ENCODE results near the gene COL21A1.

The COL21A1 gene

DNA sequence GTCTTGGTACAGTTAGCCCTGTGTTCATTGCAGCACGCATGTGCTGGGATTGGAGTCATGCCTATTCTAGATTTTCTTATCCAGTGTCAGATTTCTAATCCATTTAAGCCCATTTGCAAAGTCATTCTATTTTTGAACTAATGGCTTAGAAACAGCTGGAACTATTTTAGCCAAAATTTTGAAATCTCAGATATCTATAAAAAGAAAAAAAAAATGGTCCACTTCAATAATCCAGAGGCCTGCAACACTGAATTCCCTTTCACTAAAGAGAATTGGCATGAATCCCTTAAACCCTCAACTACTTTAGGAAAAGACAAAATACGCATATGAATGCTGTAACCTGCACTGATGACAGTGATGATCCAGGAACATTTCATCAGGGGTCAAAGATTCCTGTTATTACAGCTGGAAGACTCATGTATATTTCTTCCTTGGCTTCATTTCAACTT lies 1.5 kb downstream of the COL21A1 start:
- no peak for DNase-seq (ENCODE audit: low spot score)

DNA sequence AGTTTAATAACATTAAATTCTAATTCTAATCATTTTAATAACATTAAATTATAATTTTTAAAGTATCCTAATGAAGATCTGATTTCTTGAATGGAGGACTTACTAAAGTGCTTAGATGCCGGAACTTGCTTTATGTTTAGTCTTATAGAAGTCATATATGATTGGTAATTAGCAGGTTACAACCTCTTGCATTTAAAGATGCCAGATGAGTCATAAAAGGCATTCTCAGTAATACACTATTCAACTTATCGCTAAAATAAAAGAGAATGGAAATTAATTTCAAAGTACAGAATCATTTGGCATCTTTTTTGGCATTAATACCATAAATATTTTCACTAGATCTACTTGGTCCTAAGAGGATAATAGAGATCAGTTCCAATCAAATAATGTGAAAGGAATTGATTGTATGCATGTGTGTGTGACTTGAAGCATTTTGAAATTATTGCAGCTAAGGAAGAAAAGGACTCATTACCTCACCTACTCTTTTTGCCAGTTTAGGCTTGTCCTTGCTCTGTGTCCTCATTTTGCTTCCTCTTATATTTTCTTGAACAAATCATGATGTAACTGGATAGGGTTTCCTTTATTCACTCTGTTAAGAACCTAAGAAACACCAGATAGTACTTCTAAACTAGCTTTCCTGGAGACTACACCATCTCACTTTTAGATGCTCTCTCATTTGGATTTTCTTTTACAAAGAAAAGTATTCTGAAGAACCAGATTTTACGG lies 2.7 kb downstream of the COL21A1 start:
- no peak for DNase-seq (ENCODE audit: low spot score)

DNA sequence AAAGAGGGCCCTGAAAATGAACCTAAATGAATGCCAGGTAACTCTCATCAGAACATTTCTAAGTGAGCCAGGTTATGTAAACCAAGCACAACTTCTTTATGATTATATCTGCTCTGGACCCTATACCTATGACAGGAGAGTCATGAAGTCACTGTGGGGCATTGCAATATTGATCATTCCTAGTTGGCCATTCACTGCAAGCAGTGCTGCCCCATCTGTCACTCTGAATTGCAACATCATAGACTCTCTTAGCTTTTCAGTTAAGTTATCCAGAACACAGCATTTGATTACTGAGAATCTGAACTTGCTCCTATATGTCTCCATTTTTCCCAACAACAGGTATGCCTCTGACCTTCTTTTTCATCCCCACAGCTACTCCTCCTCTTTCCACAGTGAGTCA lies 3.3 kb downstream of the COL21A1 start:
- no peak for DNase-seq (ENCODE audit: low spot score)

DNA sequence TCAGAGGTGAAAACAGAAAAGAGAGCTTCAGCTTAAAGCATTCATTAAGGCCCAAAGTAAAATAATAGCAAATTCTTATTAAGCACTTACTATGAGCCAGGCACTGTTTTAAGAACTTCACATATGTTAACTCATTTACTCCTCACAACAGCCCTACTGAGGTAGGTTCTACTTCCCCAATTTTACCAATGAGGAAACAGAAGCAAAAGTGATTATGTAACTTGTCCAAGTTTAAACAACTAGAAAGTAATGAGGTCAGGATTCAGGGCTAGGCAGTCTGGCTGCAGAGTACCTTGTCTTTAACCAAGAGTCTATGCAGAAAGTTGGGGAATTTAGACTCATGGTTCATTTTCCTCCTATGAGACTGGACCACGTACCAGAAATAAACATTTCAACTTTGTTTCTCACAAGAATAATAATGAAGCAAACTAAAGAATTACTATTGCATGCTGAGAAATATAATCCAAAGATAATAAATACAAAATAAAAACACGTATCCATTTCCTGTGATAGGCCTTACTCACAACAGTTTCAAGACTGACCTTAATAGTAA lies 3.8 kb downstream of the COL21A1 start:
- no peak for DNase-seq (ENCODE audit: low spot score)

DNA sequence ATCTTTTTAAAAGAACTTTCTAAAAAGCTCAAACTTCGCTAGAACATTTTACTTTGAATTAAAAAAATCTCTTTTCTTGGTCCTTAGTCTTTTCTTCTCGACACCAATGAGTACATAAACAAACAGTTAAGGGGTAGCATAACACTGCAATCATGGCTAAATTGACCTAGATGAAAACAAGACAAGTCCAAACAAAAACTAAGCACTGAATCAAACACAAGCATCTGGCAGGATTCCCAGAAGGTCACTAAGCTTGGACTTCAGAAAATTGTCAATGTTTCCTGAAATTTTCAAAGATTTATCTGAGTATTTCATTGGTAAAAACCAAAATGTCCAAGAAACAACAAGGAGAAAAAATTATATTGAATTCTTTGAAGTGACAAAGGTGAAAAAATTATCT lies 5.0 kb downstream of the COL21A1 start:
- DNase-seq (ENCODE audit: low spot score) = no peak

DNA sequence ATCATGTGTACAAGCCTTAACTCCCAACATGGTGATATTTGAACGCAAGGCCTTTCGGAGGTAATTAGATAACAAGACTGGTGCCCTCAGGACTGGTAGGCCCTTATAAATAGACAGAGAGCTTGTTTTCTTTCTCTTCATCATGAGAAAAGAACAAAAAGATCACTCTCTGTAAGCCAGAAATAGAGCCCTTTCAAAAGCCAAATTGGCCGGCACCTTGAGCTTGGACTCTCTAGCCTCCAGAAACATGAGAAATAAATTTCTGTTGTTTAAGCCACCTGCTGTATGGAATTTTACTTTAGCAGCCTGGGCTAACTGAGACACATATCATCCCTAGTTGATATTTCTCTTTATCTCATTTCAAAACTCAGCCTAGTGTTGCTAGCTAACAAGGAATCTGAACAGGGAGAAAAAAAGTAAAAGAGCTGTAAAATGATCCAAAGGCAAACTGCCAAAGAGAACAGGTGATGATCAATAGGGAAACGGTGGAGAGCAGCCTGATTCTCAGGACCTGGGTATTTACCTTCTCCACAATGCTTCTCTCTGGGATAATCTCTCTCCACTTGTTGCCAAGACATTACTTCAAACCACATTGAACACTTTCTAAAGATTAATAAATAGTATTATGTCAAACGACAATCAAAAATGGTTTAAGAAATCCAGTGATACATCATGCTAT lies 6.1 kb downstream of the COL21A1 start:
- no peak for DNase-seq (ENCODE audit: low spot score)

DNA sequence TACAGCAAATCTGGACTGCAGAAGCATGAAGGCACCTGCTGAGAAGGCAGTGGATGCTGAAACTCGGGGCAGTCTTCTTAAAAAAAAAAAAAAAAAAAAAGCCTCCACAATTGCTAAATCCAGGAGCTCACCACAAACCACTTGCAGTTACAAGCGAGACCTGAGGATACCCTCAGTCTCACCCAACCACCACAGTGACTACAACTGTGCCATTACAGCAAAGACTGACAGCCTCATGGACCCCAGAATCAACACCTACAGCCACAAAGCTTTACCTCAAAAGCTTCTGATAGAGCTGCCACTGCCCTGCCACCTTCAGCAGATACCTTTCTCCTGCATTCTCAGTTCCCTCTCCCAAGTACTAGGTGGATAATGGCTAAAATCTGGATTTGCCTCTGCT lies 9.0 kb downstream of the COL21A1 start:
- DNase-seq (ENCODE audit: low spot score) = no peak

DNA sequence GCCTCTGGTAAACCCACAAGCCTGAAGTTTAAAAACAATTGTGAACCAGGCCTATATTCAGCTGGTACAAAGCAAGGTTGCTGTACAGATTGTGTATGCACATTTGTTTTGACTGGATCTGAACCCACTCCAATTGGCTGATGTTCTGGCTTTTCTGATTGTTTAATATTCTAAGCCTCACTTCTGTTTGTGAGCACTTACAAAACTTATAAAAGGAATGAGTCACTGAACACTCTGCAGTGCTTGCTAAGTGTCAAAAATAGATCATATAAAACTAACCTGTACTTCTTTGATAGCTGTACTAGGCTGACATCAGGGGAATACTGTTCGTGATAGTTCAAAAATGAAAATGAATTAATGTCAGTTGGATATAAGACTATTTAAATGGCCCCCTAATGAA lies 12.1 kb downstream of the COL21A1 start:
- DNase-seq (ENCODE audit: low spot score) = no peak

DNA sequence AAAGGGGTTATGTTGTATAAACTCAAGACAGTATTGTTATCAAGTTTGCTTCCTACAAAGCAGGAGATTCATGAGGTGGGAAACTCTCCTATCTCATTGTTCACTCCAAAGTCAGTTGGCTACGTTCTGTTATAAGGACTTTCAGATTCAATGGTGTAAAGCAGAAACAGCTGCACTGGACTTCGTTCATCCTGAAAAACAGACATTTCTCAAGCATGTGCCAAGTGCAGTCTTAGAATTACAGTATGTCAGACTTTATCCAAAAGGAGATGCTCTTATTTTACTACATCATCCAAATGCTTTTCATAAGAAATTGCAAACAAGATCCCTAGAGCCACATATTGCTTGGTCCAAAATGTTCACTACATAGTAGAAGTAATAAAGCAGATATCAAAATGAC lies 14.9 kb downstream of the COL21A1 start:
- no peak for DNase-seq (ENCODE audit: low spot score)

DNA sequence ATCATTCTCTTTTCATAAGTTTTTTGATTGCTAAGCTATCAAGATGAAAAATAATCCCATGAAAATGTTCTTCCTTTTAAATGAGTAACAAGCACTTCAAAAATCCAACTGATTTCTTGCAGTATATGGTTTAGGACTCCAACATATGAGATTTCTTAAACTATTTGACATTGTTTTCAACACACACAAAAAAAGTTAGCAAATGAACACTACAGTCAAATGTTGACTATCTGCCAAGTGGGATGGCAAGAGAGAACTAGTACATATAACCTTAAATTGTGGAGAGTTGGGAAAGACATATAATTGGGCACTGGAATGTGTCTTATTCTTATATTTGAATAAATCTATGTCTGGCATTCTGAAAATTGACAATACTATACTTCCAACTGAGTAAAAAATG lies 15.6 kb downstream of the COL21A1 start:
- no peak for DNase-seq (ENCODE audit: low spot score)

DNA sequence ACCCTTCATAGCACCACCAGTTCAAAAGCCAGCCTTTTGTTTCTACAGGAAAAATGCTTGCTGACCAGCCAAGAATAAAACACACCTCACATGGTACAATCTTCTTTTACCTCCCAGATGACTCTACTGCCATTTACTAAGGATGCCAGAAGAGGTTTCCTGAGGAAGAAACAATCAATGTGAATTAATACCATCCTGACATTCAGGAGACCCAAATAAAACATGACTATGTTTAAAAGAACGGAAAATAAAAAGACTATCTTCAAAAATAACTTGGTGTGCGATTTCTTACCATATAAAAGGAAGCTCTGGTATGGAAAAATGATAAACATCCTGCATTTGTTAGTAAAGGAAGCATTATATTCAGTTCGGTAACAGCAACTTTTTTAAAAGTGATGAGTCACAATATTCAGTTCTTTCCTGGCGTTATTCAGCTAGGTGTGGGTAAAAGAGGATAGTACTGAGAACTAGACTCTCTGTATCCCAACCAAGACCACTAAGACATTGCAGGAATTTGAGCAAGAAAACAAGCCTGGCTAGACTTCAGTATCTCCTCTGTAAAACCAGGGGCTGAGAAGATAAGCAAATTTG lies 16.3 kb downstream of the COL21A1 start:
- no peak for DNase-seq (ENCODE audit: low spot score)

DNA sequence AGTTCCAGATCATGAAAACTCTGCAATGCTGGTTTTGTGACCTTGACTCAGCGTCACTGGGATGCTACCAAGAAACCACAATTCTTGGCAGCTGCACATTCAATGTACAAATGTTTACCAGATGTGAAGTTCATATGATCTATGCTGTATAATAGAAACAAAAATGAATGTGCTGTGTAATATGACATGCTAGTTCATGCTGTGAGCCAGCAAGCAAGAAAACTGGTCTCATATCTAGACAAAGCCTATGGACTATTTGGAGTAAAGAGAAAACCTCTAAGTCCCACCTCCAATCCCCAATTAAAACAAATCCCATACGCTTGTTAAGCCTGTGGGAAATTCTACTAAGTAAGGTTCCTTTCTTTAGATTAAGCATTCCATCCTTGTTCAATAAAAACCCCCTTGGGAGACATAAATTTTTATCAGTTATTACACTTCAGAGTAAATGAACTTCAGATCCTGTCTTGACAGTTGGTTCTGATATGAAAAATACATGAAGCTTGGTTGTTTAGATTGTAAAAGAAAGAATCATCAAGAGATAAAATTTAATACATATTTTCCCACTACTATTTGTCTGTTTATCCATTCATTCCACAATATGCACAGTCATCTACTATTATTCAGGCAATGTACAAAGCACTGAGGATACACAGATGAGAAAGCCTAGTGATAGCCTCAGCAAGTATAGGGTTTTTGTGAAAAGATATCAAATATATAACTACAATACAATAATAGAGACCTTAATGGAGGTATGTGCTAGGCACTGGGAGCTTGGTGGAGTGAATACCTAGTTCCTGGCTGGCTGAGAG lies 20.1 kb downstream of the COL21A1 start:
- no peak for DNase-seq (ENCODE audit: low spot score)

DNA sequence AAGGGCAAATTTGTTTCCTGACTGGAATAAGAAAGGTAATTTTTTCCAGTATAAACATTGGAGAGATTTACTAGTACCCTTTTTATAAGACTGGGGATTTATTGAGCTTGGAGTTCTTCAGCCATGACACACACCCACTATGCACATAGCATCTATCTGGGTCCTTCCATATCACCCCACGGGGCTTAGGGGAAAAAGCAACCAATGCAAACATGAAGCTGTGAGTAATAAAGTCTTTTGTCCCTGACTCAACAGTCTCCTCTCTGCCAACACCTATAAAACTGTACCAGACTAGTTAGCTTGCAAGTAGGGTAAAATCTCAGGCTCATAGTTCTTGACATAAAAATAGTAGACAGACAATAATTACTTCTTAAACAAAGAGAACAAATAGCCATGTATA lies 23.4 kb downstream of the COL21A1 start:
- DNase-seq (ENCODE audit: low spot score) = no peak

DNA sequence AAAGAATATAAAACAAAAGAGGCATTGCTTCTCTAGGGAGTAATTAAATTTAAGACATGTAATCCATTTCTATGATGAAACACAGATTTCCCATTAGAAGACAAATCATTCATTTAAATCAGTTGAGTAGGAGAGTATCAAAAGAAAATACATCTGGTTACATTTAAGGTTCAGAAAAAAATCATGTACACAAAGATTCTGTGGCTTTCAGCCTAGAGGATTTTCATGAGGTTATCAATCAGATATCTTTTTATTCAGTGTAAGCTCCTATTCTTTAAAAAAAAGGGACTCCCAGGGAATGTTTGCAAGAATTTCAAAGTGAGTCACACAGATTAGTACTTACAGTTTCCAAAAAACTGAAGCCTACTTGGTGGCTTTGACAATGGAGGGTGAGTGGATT lies 24.9 kb downstream of the COL21A1 start:
- no peak for DNase-seq (ENCODE audit: low spot score)

DNA sequence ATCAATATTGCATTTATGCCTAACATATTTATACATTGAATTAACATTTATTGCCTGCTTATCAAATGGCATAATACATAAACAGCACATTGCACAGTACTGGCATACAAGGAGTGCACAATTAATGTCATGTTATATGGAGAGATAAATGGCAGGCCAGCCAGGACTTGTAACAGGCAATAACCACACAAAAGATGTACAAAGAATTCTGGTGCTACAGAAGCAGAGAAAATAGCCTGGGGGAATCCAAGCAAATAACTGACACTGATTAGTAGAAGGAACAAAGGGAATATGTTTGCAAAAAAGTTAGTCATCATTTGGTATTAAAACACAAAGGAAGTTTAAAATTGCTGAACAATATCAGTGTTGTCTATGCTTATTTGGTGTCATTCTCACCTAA lies 27.3 kb downstream of the COL21A1 start:
- DNase-seq (ENCODE audit: low spot score) = no peak

DNA sequence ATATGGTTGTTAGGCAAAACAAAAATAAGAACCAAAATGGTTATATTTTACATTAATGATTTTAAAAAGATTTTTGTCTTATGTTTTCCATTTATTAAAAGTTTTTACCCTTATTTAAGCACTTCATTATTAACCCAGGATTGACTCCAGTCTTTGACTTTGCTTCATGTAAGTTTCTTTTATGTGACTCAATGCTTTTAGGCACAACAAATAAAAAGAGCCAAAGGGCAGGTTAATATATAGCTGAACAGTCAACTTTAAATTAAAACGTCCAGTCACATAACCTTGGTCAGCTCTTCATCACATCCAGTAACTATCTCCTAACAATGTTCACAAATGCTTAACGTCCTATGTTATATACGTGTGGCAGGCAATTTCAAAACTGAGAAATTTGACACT lies 32.7 kb downstream of the COL21A1 start:
- no peak for DNase-seq (ENCODE audit: low spot score)

DNA sequence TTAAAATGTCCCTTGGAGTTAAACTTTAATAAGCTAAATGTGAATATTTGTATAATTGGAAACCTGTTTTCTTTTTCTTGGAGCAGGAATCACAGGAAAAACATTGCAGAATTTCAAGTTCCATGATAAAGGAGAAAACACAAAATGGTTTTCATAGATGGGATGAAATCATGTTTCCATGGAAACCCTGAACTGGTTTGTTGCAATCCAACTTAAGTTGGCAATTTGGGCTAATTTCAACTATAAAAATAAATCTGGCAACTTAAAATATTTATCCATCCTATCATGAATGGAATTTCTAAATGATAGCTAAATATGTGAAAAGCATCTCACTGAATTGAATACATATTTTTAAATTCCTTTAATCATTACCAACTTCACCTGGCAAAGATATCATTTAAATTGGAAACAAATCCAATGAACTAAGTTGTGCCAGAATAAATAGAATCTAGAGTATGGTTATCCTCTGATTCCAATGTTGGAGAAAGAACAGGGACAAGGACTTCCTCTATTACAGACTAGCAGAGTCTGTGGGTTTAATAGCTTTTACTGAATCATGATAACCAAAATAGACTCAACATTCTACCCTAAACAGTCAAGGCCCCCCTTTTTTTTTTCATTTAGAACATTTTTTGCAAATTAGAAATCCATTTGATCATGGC lies 33.2 kb downstream of the COL21A1 start:
- no peak for DNase-seq (ENCODE audit: low spot score)

DNA sequence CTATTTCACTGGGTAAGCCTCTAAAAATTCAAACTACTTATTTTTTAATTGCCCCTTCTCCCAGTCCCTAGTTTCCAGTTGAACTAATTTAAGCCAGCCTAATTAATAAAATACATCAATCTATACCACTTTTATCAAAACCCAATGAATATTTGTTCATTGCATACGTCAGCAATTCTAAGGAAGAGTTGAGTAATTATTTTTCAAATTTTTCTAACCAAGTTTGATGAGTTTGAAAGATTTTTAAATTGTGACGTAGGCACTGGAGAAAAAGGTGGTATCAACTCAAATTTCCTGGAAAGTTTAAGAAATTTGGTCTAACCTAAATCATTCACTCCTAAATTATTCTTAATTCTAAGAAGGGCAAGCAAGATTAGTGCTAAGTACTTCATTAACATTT lies 35.7 kb downstream of the COL21A1 start:
- DNase-seq (ENCODE audit: low spot score) = no peak

DNA sequence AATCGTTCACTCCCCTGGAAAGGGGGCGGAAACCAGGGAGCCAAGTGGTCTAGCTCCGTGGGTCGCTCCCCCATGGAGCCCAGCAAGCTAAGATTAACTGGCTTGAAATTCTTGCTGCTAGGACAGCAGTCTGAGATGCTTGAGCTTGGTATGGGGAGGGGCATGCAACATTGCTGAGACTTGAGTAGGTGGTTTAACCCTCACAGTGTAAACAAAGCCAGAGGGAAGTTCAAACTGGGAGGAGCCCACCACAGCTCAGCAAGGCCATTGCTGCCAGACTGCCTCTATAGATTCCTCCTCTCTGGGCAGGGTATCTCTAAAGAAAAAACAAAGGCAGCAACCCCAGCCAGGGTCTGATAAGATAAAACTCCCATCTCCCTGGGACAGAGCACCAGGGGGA lies 43.2 kb downstream of the COL21A1 start:
- DNase-seq (ENCODE audit: low spot score) = no peak

DNA sequence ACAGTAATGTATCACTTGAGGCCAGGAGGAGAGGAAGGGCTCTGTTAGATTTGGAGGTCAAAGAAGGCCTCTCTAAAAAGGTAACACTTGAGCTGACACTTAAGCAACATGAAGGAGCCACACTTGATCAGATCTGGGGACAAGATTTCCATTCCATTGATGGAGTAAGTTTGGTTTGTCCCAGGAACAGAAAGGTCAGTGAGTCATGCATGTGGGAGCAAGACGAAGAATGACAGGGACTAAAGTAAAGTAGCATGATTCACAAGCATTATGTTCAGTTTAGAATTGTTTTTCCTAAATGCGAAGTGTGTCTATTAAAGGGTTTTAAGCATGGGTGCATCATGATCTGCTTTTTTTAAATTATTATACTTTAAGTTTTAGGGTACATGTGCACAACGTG lies 47.4 kb downstream of the COL21A1 start:
- DNase-seq (ENCODE audit: low spot score) = no peak

DNA sequence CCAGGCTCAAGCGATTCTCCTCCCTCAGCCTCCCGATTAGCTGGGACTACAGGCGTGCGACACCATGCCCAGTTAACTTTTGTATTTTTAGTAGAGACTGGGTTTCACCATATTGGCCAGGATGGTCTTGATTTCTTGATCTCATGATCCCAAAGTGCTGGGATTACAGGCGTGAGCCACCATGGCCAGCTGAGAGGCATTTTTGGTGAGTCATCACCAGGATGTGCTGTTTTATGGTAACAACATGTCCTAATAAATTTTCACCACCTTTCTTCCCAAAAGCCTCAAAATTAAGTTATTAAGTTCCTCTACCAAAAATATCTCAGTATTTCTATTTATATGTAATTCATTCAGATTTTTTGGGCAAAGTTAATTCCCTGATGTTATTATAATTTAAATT lies 53.5 kb downstream of the COL21A1 start:
- no peak for DNase-seq (ENCODE audit: low spot score)

DNA sequence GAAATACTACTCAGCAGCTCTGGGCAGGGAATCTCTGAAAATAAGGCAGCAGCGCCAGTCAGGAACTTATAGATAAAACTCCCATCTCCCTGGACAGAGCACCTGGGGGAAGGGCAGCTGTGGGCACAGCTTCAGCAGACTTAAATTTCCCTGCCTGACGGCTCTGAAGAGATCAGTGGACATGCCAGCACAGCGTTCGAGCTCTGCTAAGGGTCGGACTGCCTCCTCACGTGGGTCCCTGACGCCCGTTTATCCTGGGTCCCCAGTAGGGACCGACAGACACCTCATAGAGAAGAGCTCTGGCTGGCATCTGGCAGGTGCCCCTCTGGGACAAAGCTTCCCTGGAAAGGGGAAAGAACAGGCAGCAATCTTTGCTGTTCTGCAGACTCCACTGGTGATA lies 59.0 kb downstream of the COL21A1 start:
- DNase-seq (ENCODE audit: low spot score) = no peak
